Endothelial cell of umbilical vein (primary cell): Measurements from ENCODE around the gene RASL12.

Experiments used
- EZH2 ChIP-seq: IDR thresholded peaks from 2 replicates; pipeline ENCODE4 v1.6.1; 2012; ENCODE audit warnings: borderline replicate concordance, low read depth, mild to moderate bottlenecking, moderate library complexity, low read length, inconsistent platforms; ENCODE audit not compliant: severe bottlenecking
- MYC ChIP-seq: IDR thresholded peaks from one replicate; pipeline ENCODE4 v1.6.1; 2011; ENCODE audit warnings: mild to moderate bottlenecking, low read depth, low read length
- POLR2A ChIP-seq: IDR thresholded peaks from 2 replicates; pipeline ENCODE4 v1.6.1; 2012; ENCODE audit warnings: low read depth, mild to moderate bottlenecking, control low read depth, low read length
- POLR2AphosphoS5 ChIP-seq: IDR thresholded peaks from 2 replicates; pipeline ENCODE4 v1.6.1; 2012; ENCODE audit warnings: low read depth, mild to moderate bottlenecking, control low read depth, low read length, moderate library complexity; ENCODE audit not compliant: insufficient read depth
- TF ChIP-seq, protein P1 (sequence below), 2 donors: IDR thresholded peaks; 1 replicate in 1 of 2; 2 replicates in 1 of 2; pipeline ENCODE4 v1.5.1; 2011; ENCODE audit warnings: low read length in 2 of 2, mild to moderate bottlenecking in 2 of 2, moderate library complexity in 2 of 2, control low read depth in 1 of 2, inconsistent platforms in 1 of 2, low read depth in 1 of 2; ENCODE audit not compliant: insufficient read depth in 1 of 2; ENCODE audit errors: extremely low read depth in 1 of 2

DNA sequence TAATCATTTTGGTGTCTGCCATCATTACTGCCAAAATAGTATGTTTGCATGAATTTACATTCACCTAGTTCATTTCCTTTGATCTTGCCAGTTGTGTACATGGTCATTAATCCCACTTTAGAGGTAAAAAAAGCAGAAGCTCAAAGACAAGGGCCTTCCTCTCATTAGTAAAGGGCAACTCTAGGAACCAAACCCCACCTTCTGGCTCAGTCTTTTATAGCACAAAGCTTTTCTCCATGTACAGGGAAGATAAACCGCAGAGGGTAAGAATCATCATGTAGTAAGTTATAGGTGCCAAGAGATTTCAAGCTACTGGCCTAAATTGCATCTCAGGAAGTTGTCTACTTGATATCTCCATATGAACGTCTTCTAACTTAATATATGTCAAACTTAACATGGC, 58.8 kb downstream of the RASL12 start:
- TF ChIP-seq, protein P1, sequence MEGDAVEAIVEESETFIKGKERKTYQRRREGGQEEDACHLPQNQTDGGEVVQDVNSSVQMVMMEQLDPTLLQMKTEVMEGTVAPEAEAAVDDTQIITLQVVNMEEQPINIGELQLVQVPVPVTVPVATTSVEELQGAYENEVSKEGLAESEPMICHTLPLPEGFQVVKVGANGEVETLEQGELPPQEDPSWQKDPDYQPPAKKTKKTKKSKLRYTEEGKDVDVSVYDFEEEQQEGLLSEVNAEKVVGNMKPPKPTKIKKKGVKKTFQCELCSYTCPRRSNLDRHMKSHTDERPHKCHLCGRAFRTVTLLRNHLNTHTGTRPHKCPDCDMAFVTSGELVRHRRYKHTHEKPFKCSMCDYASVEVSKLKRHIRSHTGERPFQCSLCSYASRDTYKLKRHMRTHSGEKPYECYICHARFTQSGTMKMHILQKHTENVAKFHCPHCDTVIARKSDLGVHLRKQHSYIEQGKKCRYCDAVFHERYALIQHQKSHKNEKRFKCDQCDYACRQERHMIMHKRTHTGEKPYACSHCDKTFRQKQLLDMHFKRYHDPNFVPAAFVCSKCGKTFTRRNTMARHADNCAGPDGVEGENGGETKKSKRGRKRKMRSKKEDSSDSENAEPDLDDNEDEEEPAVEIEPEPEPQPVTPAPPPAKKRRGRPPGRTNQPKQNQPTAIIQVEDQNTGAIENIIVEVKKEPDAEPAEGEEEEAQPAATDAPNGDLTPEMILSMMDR (IDR thresholded peaks at IDR 0.05; ENCODE audit: extremely low read depth in 1 of 2, insufficient read depth in 1 of 2, low read depth in 1 of 2, low read length in 2 of 2): no peak
- TF ChIP-seq POLR2A: no peak
- TF ChIP-seq MYC: no peak
- TF ChIP-seq POLR2AphosphoS5: no peak
- no peak for TF ChIP-seq EZH2
